ENCODE data around the gene WDR1.

WDR1 gene

GRCh38 chr4:10097906-10098779, 18.5 kb downstream of the WDR1 start:
- DNase-seq: no peak

- no peak for DNase-seq
Measured at GRCh38 chr4:10096978-10097335, 19.6 kb downstream of the WDR1 start.

DNA sequence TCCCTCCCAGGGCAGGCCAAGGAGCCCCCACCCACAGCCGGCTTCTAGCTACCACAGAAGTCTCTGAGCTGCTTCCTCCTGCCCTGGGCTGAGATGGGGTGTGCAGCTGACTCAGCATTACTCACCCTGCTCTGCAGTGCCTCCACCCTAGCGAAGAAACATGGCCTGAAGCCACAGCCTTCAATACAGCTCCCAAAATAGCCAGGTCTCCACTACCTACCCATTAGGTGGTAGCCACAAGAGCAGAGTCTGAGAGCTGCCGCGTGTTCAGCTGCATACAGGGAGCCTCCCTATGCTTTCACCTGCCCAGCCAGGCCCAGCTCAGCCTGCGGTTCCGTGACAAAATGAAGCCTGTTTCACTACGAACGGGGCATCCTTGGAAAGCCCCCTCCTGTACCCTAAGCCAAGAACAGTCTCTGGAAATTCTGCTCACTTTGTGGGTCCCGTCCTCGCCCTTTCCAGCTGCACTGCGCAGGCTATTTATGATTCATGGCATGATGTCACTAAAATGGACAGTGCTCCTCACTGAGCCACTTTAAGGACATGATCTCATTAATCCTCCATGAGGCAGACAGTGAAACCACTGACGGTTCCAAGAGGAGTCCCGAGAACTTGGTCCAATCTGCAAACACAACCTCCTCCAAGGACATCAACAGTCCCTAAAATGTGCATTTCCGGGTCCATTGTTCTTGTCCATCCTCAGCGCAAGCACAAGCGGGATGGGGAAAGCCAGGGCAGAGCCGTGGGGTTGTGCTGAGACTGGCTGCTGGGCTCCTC, 20.2 kb downstream of the WDR1 start:
- DNase-seq: peak; percentile 62

- no peak for DNase-seq
Measured at GRCh38 chr4:10095296-10095991, 21.2 kb downstream of the WDR1 start.

DNA sequence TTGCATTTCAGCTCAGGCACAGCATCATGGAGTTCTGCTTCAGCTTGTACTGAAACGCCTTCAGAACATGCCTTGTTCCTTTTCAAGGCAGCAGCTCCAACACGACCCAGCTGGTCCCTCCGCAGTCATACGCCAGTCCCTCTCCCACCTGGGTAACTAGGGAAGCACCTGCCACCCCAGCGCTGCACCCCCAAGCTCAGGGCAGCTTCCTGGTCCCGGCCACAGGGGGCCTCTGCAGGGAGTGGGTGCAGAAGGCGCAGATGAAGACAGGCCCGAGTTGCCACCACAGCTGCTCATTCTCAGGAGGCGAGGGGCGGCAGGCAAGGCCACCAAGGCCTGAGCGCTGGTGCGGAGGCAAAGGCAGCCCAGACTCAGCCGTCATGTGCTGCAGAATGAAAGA, 21.8 kb downstream of the WDR1 start:
- peak; percentile 65 for DNase-seq

GRCh38 chr4:10093801-10094552, 22.6 kb downstream of the WDR1 start:
- peak; percentile 96 for DNase-seq

- no peak for DNase-seq
Measured at GRCh38 chr4:10093271-10093621, 23.4 kb downstream of the WDR1 start.

- no peak for DNase-seq
Measured at GRCh38 chr4:10092481-10093270, 23.9 kb downstream of the WDR1 start.

DNA sequence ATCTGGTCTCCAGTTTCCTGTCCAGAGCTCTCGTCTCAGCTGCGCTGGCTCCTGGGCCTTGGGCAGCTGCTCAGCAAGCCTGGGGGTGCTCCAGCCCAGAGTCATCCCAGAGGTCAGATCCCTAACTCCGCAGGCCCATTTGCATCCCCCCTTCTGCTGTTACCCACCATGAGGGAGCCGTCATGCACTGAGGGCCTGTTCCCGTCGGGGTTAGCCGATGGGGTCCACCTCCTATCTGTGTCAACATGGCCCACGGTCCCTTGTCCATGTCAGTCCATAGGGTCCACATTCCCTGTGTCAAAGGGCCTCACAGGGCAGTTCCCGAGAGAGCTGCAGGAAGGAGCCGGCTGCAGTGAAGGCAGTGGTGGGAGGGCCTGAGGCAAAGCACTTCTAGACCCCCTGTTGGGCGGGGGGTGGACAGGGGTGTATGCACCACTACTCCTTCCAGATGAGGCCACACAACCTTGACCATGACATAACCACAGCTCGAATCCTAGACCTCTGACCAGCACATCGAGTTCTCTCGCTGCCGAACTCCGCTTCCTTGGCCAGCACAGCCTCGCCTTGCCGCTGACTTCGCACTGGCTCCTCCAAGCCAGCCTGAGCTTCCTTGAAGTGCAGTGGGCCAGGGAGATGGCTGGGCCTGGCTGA, 24.9 kb downstream of the WDR1 start:
- no peak for DNase-seq

- DNase-seq: no peak
Measured at GRCh38 chr4:10090467-10091250, 25.9 kb downstream of the WDR1 start.

DNA sequence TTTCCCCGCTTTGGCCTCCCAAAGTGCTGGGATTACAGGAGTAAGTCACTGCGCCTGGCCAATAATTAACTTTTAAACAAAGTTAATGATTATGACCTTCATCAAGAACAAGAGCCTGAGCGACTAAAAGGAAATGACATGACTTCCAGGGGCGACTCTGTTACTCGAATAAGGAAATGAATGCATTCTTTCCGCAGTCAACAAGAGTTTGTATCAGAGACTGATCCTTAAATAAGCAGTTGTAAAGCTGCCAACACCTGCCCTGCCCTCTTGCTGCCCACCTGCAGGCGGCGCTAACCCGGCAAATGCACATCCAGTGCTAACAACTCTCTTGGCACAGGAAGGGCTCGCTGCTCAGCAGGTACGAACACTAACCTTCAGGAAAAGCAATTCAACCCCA, 27.3 kb downstream of the WDR1 start:
- DNase-seq: no peak

- no peak for DNase-seq
Measured at GRCh38 chr4:10088135-10089010, 28.2 kb downstream of the WDR1 start.

DNA sequence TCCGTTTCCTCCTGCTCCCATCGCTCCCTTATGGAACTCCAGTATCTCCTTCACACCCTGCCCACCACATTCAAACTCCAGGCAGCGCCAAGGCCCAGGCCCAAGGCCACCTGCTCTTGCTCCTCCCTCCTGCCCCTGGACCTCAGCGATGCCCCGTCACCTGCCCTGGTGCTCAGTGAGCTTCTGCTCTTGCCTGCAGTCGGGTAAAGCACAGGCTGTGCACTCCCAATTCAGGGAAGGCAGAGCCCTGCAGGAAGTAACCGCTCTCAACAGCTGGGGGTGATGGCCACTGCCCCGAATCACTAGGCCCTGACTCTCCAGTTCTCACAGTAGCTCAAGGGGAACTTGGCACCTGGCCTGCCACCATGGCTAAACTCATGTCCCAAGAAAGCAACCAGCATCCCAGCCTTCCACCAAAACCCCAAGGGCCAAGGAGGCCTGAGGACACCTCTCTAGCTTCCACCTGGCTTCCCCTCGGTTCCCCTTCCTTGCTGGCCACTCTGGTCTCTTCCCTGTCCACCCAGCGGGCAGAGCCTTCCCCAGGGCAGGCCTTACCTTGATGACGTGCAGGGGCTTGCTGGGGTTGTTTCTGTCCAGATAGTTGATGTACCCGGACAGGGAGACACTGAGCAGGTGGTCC, 29.3 kb downstream of the WDR1 start:
- no peak for DNase-seq

GRCh38 chr4:10086506-10087120, 30.0 kb downstream of the WDR1 start:
- DNase-seq: no peak

GRCh38 chr4:10085828-10086505, 30.6 kb downstream of the WDR1 start:
- DNase-seq: no peak

DNA sequence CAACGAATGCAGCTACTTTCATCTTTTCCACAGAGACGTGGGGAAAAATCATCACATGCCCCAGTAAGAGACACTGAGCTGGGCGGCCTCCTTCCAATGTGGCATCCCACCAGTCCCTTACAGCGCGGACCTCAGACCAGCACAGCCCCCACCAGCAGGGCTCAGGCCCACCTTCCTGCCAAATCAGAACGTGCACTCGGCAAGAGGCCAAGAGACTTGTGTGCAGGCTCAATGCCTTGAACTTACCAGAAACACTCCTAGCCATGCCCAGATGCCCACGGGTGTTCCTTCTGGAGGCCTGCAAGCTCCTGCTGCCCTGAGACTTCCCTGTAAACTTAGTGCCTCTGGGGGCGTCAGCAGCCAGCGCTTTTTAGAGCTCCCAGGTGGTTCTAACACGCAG, 31.2 kb downstream of the WDR1 start:
- no peak for DNase-seq

DNA sequence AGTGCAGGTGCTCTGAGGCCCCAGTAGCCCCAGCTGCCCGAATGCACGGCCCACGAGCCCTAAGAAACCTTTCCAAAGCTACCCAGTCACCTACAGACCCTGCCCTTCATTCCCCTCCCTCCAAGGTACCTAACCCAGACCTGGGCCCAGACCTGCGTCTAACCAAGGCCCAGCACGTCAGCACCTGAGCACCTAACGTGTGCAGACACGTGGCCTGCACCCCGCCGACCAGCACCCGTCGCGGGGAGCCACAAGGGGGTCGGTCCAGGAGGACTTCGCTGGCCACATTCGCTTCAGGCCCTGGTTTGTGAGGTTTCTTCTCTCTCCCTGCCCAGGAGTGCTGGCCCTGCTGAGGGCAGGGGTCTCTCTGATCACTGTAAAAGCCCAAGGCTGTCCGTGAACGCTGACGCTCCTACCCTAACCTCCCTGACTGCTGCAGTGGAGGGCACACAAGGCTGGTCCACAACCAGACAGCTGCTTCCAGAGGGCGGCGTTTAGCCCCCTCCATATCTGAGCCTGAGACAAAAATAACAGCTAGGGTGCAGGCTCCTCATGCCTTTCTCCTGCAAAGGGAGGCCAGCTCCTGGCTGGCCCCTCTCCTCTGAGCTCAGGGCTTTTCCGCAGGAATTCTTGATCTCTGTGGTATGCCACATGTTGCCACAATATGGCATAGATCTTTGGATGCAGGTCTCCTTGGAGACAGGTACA, 31.8 kb downstream of the WDR1 start:
- DNase-seq: no peak

Data from GF-D8 (cell line).